B cell (primary cell): ENCODE results near the gene FAM3A.
"Not testable (repeated sequence)": the region's sequence is repeated elsewhere in the genome, so short reads cannot be mapped to it uniquely, and the experiment has no call there.

ENCODE experiments used
- CTCF ChIP-seq: fragments of 200-600 bp; IDR thresholded peaks from one replicate; pipeline ENCODE4 v1.8.0; 2022; ENCODE audit warnings: antibody characterized with exemption, mild to moderate bottlenecking
- EZH2 ChIP-seq: IDR thresholded peaks from 2 replicates; pipeline ENCODE4 v1.6.1; 2012; ENCODE audit warnings: borderline replicate concordance, low read depth, mild to moderate bottlenecking, moderate library complexity, low read length; ENCODE audit not compliant: insufficient read depth, poor library complexity, severe bottlenecking

DNA sequence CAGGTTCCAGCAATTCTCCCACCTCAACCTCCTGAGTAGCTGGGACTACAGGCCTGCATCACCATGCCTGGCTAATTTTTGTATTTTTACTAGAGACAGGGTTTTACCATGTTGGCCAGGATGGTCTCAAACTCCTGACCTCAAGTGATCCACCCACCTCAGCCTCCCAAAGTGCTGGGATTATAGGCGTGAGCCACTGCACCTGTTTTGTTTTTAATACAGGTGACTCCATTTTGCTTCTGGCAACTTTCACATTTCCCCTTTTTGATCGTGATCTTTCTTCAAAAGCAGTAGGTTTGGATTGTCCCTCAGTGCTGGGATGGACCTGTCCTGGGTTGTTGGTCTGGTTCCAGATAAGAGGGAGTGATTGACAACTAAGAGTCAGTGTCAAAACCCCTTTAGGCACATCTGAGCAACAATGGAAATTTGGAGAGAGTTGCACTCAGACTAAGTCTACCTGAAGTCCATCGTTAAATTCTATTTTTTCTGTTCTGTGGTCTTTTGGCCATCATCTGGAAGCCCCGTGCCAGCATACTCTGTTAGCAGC, 19.4 kb downstream of the FAM3A start:
- not testable (repeated sequence) for TF ChIP-seq CTCF, EZH2
